ENCODE data around the gene CTNNA2.

CTNNA2 gene

GRCh38 chr2:80335411-80335810 lies 822.6 kb downstream of the CTNNA2 start:
- TF ChIP-seq, protein P1, sequence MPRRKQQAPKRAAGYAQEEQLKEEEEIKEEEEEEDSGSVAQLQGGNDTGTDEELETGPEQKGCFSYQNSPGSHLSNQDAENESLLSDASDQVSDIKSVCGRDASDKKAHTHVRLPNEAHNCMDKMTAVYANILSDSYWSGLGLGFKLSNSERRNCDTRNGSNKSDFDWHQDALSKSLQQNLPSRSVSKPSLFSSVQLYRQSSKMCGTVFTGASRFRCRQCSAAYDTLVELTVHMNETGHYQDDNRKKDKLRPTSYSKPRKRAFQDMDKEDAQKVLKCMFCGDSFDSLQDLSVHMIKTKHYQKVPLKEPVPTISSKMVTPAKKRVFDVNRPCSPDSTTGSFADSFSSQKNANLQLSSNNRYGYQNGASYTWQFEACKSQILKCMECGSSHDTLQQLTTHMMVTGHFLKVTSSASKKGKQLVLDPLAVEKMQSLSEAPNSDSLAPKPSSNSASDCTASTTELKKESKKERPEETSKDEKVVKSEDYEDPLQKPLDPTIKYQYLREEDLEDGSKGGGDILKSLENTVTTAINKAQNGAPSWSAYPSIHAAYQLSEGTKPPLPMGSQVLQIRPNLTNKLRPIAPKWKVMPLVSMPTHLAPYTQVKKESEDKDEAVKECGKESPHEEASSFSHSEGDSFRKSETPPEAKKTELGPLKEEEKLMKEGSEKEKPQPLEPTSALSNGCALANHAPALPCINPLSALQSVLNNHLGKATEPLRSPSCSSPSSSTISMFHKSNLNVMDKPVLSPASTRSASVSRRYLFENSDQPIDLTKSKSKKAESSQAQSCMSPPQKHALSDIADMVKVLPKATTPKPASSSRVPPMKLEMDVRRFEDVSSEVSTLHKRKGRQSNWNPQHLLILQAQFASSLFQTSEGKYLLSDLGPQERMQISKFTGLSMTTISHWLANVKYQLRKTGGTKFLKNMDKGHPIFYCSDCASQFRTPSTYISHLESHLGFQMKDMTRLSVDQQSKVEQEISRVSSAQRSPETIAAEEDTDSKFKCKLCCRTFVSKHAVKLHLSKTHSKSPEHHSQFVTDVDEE (CRISPR knock-in tag; IDR thresholded peaks at IDR 0.05) = no peak
- no peak for TF ChIP-seq ZFP3 (CRISPR knock-in tag; IDR thresholded peaks at IDR 0.05)
- no peak for TF ChIP-seq ZNF70 (CRISPR knock-in tag; IDR thresholded peaks at IDR 0.05)
- TF ChIP-seq TOX (CRISPR knock-in tag; IDR thresholded peaks at IDR 0.05; ENCODE audit: borderline replicate concordance) = no peak
- ATAC-seq = no peak

DNA sequence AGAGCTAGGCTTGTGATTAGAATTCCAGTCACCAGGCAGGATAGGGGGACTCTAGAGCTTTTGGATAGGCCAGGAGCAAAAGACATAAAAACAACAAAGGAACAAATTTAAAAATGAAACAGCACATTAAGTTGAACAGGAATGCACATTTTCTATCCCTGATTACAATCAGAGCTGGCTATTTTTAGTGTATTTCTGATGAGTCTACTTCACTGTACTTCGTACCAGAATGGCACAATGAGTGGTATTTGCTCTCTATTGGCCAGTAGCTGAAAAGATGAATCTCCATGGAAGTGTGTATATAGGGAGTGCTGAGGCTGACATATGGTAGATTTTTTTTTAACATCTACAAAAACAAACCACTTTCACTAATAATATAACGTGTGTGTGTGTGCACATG lies 825.9 kb downstream of the CTNNA2 start:
- TF ChIP-seq ZC3H10 (CRISPR knock-in tag; IDR thresholded peaks at IDR 0.05) (no peak), ZNF565 (CRISPR knock-in tag; conservative IDR thresholded peaks at IDR 0.05; ENCODE audit: low read depth) (no peak), CREB5 (CRISPR knock-in tag; IDR thresholded peaks at IDR 0.05; ENCODE audit: low read depth) (no peak), TOX (CRISPR knock-in tag; IDR thresholded peaks at IDR 0.05; ENCODE audit: borderline replicate concordance) (no peak)
- TF ChIP-seq, protein P2, sequence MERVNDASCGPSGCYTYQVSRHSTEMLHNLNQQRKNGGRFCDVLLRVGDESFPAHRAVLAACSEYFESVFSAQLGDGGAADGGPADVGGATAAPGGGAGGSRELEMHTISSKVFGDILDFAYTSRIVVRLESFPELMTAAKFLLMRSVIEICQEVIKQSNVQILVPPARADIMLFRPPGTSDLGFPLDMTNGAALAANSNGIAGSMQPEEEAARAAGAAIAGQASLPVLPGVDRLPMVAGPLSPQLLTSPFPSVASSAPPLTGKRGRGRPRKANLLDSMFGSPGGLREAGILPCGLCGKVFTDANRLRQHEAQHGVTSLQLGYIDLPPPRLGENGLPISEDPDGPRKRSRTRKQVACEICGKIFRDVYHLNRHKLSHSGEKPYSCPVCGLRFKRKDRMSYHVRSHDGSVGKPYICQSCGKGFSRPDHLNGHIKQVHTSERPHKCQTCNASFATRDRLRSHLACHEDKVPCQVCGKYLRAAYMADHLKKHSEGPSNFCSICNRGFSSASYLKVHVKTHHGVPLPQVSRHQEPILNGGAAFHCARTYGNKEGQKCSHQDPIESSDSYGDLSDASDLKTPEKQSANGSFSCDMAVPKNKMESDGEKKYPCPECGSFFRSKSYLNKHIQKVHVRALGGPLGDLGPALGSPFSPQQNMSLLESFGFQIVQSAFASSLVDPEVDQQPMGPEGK (CRISPR knock-in tag; IDR thresholded peaks at IDR 0.05; ENCODE audit: borderline replicate concordance) = no peak
- TF ChIP-seq, protein P1 (CRISPR knock-in tag; IDR thresholded peaks at IDR 0.05) = no peak

DNA sequence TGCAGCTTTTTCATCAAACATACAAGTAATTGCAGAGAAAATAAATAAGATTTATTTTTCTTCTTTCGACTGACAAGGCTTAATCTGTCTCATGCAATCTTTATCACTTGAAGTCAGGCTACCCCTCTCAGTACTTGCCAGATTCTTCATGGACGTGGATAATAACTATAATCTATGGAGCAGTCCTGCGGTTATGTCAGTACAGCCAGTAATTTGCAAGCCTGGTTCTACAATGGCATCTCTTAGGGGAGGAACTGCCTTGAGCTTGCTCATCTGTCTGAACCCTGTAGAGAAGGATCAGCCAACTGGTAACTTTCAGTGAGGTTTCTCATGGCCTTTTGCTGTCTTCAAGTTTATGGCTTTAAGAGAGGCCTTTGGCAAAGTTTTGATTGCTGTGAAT lies 827.2 kb downstream of the CTNNA2 start:
- TF ChIP-seq RARB (CRISPR knock-in tag; IDR thresholded peaks at IDR 0.05) (no peak), GLIS3 (CRISPR knock-in tag; IDR thresholded peaks at IDR 0.05) (no peak), ZFP3 (CRISPR knock-in tag; IDR thresholded peaks at IDR 0.05) (no peak), ZNF565 (CRISPR knock-in tag; conservative IDR thresholded peaks at IDR 0.05; ENCODE audit: low read depth) (no peak), ZNF70 (CRISPR knock-in tag; IDR thresholded peaks at IDR 0.05) (no peak), BACH2 (CRISPR knock-in tag; IDR thresholded peaks at IDR 0.05; ENCODE audit: borderline replicate concordance) (no peak), ISL1 (CRISPR knock-in tag; IDR thresholded peaks at IDR 0.05) (no peak), CSDC2 (CRISPR knock-in tag; IDR thresholded peaks at IDR 0.05) (no peak), PPARA (CRISPR knock-in tag; IDR thresholded peaks at IDR 0.05; ENCODE audit: borderline replicate concordance) (no peak)
- no peak for ATAC-seq

More for the DNA sequence above, 825.9 kb downstream of the CTNNA2 start:
- peak; percentile 95 for ATAC-seq

GRCh38 chr2:80348078-80348477 lies 835.2 kb downstream of the CTNNA2 start:
- peak; percentile 83 for ATAC-seq
- TF ChIP-seq ISL1 (CRISPR knock-in tag; IDR thresholded peaks at IDR 0.05) (peak; percentile 88), CSDC2 (CRISPR knock-in tag; IDR thresholded peaks at IDR 0.05) (no peak), ZC3H10 (CRISPR knock-in tag; IDR thresholded peaks at IDR 0.05) (peak; percentile 62; the same call in 1 of the 2 replicates), CREB5 (CRISPR knock-in tag; IDR thresholded peaks at IDR 0.05; ENCODE audit: low read depth) (no peak), PPARA (CRISPR knock-in tag; IDR thresholded peaks at IDR 0.05; ENCODE audit: borderline replicate concordance) (no peak), TOX (CRISPR knock-in tag; IDR thresholded peaks at IDR 0.05; ENCODE audit: borderline replicate concordance) (no peak), SNAI2 (CRISPR knock-in tag; IDR thresholded peaks at IDR 0.05) (no peak), GLIS3 (CRISPR knock-in tag; IDR thresholded peaks at IDR 0.05) (no peak), BACH2 (CRISPR knock-in tag; IDR thresholded peaks at IDR 0.05; ENCODE audit: borderline replicate concordance) (no peak), ARNTL (CRISPR knock-in tag; IDR thresholded peaks at IDR 0.05; ENCODE audit: borderline replicate concordance, low read depth) (no peak), ESRRG (CRISPR knock-in tag; IDR thresholded peaks at IDR 0.05) (no peak), OSR1 (CRISPR knock-in tag; IDR thresholded peaks at IDR 0.05) (no peak), ZNF565 (CRISPR knock-in tag; conservative IDR thresholded peaks at IDR 0.05; ENCODE audit: low read depth) (no peak), ZNF8 (CRISPR knock-in tag; IDR thresholded peaks at IDR 0.05) (no peak), ZFP3 (CRISPR knock-in tag; IDR thresholded peaks at IDR 0.05) (no peak), ZFP30 (CRISPR knock-in tag; IDR thresholded peaks at IDR 0.05) (no peak), RARB (CRISPR knock-in tag; IDR thresholded peaks at IDR 0.05) (no peak)
- TF ChIP-seq, protein P2 (CRISPR knock-in tag; IDR thresholded peaks at IDR 0.05; ENCODE audit: borderline replicate concordance) = no peak
- TF ChIP-seq, protein P3, sequence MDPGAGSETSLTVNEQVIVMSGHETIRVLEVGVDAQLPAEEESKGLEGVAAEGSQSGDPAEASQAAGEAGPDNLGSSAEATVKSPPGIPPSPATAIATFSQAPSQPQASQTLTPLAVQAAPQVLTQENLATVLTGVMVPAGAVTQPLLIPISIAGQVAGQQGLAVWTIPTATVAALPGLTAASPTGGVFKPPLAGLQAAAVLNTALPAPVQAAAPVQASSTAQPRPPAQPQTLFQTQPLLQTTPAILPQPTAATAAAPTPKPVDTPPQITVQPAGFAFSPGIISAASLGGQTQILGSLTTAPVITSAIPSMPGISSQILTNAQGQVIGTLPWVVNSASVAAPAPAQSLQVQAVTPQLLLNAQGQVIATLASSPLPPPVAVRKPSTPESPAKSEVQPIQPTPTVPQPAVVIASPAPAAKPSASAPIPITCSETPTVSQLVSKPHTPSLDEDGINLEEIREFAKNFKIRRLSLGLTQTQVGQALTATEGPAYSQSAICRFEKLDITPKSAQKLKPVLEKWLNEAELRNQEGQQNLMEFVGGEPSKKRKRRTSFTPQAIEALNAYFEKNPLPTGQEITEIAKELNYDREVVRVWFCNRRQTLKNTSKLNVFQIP (CRISPR knock-in tag; IDR thresholded peaks at IDR 0.05; ENCODE audit: borderline replicate concordance, low read depth) = no peak
